ENCODE measurements around the gene EDAR.

GRCh38 chr2:108983061-108983460 is 6.0 kb downstream of the EDAR start:
- no peak for TF ChIP-seq CTCF (IDR thresholded peaks at IDR 0.05)
- no peak for TF ChIP-seq POLR2A (IDR thresholded peaks at IDR 0.05)
